ENCODE results near the gene SFXN5.

The SFXN5 gene

DNA sequence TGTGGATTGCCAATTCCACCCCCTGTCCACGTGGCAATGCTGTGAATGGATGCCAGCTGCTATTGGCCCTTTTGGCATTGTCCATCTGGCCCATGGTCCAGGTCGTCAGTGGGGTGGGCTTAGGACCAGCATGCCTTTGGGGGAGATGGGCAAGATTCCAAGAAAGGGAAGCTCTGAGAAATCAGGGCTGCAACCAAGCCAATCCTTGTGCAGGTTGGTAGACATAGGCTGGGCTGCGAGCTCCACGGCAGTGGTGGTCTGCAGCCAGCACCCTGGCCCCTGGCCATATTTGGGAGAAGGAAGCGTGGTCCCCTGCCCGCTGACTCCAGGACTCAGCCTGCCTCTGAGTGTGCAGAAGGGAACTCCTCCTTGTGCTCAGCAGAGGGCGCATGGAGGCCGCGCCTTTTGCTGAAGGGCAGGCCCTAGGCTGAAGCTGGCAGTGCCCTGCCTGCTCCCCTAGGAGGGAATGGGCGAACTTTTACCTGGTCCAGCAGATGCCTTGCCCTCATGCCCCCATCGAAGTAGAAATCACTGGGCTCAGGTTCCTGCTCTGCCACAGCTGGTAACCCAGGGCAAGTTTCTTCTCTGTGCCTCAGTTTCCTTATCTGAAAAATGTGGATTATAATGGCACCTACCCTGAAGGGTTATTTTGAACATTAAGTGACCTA lies 178.9 kb downstream of the SFXN5 start:
- peak; percentile 41 to 42 for DNase-seq

All from activated CD4-positive, alpha-beta T cell treated with anti-CD3 and anti-CD28 coated beads for 4 hours (primary cell).